Calu3 (cell line): ENCODE measurements around the gene ENTPD5. TPM values are rescaled to one million over a fixed set of nuclear protein-coding genes. Genes with fewer than 3 reads are reported as not detected.

Source experiments
- BruUV-seq: library from RNA; stranded (reverse); fragments of 400-500 nt; replicated peaks from 2 replicates; lab custom pipeline; 2021; lab: Mats Ljungman, UMichigan
- CTCF ChIA-PET: fragments of 300-600 bp; sonication (Branson Sonifier 250); formaldehyde crosslinking; loops from one replicate; lab custom pipeline; 2022; ENCODE audit warnings: antibody characterized with exemption; lab: Charles Lee
- DNase-seq: peaks from one replicate; pipeline ENCODE4 v3.0.0; 2022
- H3K27ac Mint-ChIP-seq: one replicate; pipeline ENCODE4 v1.8.0; 2022; ENCODE audit warnings: mixed read lengths; ENCODE audit not compliant: unreplicated experiment
- H3K27me3 Mint-ChIP-seq: one replicate; pipeline ENCODE4 v1.8.0; 2022; ENCODE audit warnings: mixed read lengths; ENCODE audit not compliant: unreplicated experiment
- H3K36me3 Mint-ChIP-seq: one replicate; pipeline ENCODE4 v1.8.0; 2022; ENCODE audit warnings: mild to moderate bottlenecking, moderate library complexity, mixed read lengths; ENCODE audit not compliant: insufficient read depth, unreplicated experiment
- H3K4me1 Mint-ChIP-seq: one replicate; pipeline ENCODE4 v1.8.0; 2022; ENCODE audit warnings: mild to moderate bottlenecking, low read depth, mixed read lengths; ENCODE audit not compliant: unreplicated experiment
- H3K4me3 Mint-ChIP-seq: one replicate; pipeline ENCODE4 v1.8.0; 2022; ENCODE audit warnings: mild to moderate bottlenecking, low read depth, moderate library complexity, mixed read lengths; ENCODE audit not compliant: unreplicated experiment
- H3K9me3 Mint-ChIP-seq: one replicate; pipeline ENCODE4 v1.8.0; 2022; ENCODE audit warnings: low read depth, mixed read lengths; ENCODE audit not compliant: unreplicated experiment
- CTCF ChIP-seq: fragments of 200-600 bp; IDR thresholded peaks from one replicate; pipeline ENCODE4 v1.8.0; 2022; ENCODE audit warnings: antibody characterized with exemption; ENCODE audit not compliant: unreplicated experiment
- intact Hi-C: fragments of 100-400 bp; cut with micrococcal nuclease; formaldehyde crosslinking; loops from one replicate; pipeline ENCODE4 v1.10.0; 2022; ENCODE audit not compliant: unreplicated experiment
- total RNA-seq: library from RNA; stranded (reverse); gene quantifications from 2 replicates; pipeline ENCODE4 v1.2.3, GENCODE V29; 2022

ENTPD5 gene
- total RNA-seq, 1 experiment from 2014 or later, result 10.0 TPM

- Mint-ChIP-seq H3K27me3 (no peaks in the 10 kb centered on the region), H3K9me3 (no peaks in the 10 kb centered on the region), H3K4me1 (no peaks in the 10 kb centered on the region), H3K36me3 (peaks cover 10% of the 10 kb centered on the region), H3K27ac (no peak overlapping the region), H3K4me3 (no peak overlapping the region)
- TF ChIP-seq CTCF, result no peak
- BruUV-seq, result no TSS peak
- DNase-seq, result no peak
- intact Hi-C loops, result no loop called here
- CTCF ChIA-PET, result interaction anchor here (0.6 to 0.7 kb wide), 3 partner anchors 15 to 728 kb away, joined by 3 to 9 read pairs (median 4); no protein-coding TSS in a partner anchor
Measured at GRCh38 chr14:74064426-74064825, 45.3 kb upstream of the ENTPD5 start.

- H3K27me3 Mint-ChIP-seq, result no peaks in the 10 kb centered on the region
- TF ChIP-seq CTCF, result no peak
- CTCF ChIA-PET, result no interaction called here
- intact Hi-C loops, result no loop called here
- H3K4me3 Mint-ChIP-seq, result no peak overlapping the region
- H3K27ac Mint-ChIP-seq, result no peak overlapping the region
- DNase-seq, result no peak
- H3K4me1 Mint-ChIP-seq, result no peaks in the 10 kb centered on the region
- peaks cover 16% of the 10 kb centered on the region for H3K36me3 Mint-ChIP-seq
- H3K9me3 Mint-ChIP-seq, result no peaks in the 10 kb centered on the region
- no TSS peak for BruUV-seq
Measured at GRCh38 chr14:74062809-74063150, 43.7 kb upstream of the ENTPD5 start.

GRCh38 chr14:74049876-74050495 is 30.9 kb upstream of the ENTPD5 start:
- intact Hi-C loops, result no loop called here
- no peak for TF ChIP-seq CTCF
- Mint-ChIP-seq H3K4me1 (no peaks in the 10 kb centered on the region), H3K4me3 (no peak overlapping the region), H3K27ac (no peak overlapping the region), H3K27me3 (no peaks in the 10 kb centered on the region), H3K36me3 (no peaks in the 10 kb centered on the region), H3K9me3 (no peaks in the 10 kb centered on the region)
- CTCF ChIA-PET, result interaction anchor here (0.9 kb wide), 1 partner anchor 14 kb away, joined by 3 read pairs; no protein-coding TSS in a partner anchor
- DNase-seq, result no peak
- no TSS peak for BruUV-seq

GRCh38 chr14:74048281-74048680 is 29.2 kb upstream of the ENTPD5 start:
- no peak overlapping the region for H3K4me3 Mint-ChIP-seq
- no TSS peak for BruUV-seq
- no peak overlapping the region for H3K27ac Mint-ChIP-seq
- DNase-seq, result peak; percentile 24
- TF ChIP-seq CTCF, result no peak
- H3K27me3 Mint-ChIP-seq, result no peaks in the 10 kb centered on the region
- no peaks in the 10 kb centered on the region for H3K9me3 Mint-ChIP-seq
- H3K4me1 Mint-ChIP-seq, result no peaks in the 10 kb centered on the region
- CTCF ChIA-PET, result interaction anchor here (0.6 kb wide), 1 partner anchor 713 kb away, joined by 3 read pairs; no protein-coding TSS in a partner anchor
- no peaks in the 10 kb centered on the region for H3K36me3 Mint-ChIP-seq
- intact Hi-C loops, result no loop called here
